GM11168 (cell line): ENCODE measurements around the gene COMMD3.

ENCODE experiments used
- in situ Hi-C: fragments of 300-500 bp; cut with MboI; formaldehyde crosslinking; loops from one replicate; pipeline ENCODE4 v1.12.0; 2022; ENCODE audit warnings: low sequenced_read_pairs; ENCODE audit not compliant: unreplicated experiment

The COMMD3 gene

GRCh38 chr10:22364407-22365140, 48.4 kb downstream of the COMMD3 start:
- in situ Hi-C loops = no loop called here

GRCh38 chr10:22365233-22365632, 49.0 kb downstream of the COMMD3 start:
- in situ Hi-C loops = no loop called here

GRCh38 chr10:22365644-22366434, 49.7 kb downstream of the COMMD3 start:
- in situ Hi-C loops = no loop called here

- in situ Hi-C loops = no loop called here
These were observed 50.2 kb downstream of the COMMD3 start for GRCh38 chr10:22366435-22366703.

- in situ Hi-C loops = no loop called here
These were observed 50.6 kb downstream of the COMMD3 start for GRCh38 chr10:22366771-22367170.

GRCh38 chr10:22367471-22367870, 51.3 kb downstream of the COMMD3 start:
- in situ Hi-C loops = no loop called here

- in situ Hi-C loops = no loop called here
These were observed 52.2 kb downstream of the COMMD3 start for GRCh38 chr10:22368402-22368801.

- in situ Hi-C loops = no loop called here
These were observed 52.8 kb downstream of the COMMD3 start for GRCh38 chr10:22368981-22369380.

- in situ Hi-C loops = no loop called here
These were observed 53.4 kb downstream of the COMMD3 start for GRCh38 chr10:22369434-22370072.
